ENCODE data around the gene DDX25. TPM values are rescaled to one million over a fixed set of nuclear protein-coding genes. Genes with fewer than 3 reads are reported as not detected.
A peak's percentile ranks its signal among the peaks of the same experiment; 100 is the strongest.

The DDX25 gene
- total RNA-seq, 1 donor from 2014 or later = not detected

DNA sequence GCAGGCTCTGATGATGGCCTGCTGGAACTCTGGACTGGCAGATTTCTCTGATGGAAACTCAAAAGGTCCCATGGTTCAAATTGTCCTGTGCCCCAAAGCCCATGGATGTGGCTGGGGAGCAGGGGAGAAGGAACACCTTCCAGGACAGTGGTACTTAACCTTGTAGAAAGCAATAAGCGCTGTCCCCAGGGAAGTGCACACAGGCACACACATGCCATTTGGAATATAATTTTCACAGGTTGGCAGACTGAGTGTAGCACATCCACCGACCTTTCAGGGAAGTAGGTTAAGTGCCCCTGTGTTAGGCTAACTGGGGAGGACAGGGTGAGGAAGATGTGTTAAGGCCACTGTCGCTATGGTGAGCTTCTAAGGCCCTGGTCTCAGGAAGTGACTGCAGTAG is 17.8 kb downstream of the DDX25 start:
- no peak overlapping the region for H3K4me3 Mint-ChIP-seq (ENCODE audit: unreplicated experiment)
- no peaks in the 10 kb centered on the region for H3K9me3 Mint-ChIP-seq (ENCODE audit: unreplicated experiment)
- no peaks in the 10 kb centered on the region for H3K4me1 Mint-ChIP-seq (ENCODE audit: unreplicated experiment)
- TF ChIP-seq, protein P1, sequence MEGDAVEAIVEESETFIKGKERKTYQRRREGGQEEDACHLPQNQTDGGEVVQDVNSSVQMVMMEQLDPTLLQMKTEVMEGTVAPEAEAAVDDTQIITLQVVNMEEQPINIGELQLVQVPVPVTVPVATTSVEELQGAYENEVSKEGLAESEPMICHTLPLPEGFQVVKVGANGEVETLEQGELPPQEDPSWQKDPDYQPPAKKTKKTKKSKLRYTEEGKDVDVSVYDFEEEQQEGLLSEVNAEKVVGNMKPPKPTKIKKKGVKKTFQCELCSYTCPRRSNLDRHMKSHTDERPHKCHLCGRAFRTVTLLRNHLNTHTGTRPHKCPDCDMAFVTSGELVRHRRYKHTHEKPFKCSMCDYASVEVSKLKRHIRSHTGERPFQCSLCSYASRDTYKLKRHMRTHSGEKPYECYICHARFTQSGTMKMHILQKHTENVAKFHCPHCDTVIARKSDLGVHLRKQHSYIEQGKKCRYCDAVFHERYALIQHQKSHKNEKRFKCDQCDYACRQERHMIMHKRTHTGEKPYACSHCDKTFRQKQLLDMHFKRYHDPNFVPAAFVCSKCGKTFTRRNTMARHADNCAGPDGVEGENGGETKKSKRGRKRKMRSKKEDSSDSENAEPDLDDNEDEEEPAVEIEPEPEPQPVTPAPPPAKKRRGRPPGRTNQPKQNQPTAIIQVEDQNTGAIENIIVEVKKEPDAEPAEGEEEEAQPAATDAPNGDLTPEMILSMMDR (IDR thresholded peaks at IDR 0.05) = no peak
- peaks cover 63% of the 10 kb centered on the region for H3K27me3 Mint-ChIP-seq (ENCODE audit: unreplicated experiment)
- no peaks in the 10 kb centered on the region for H3K36me3 Mint-ChIP-seq (ENCODE audit: unreplicated experiment)
- no peak for DNase-seq (ENCODE audit: extremely low spot score, unreplicated experiment)
- no peak overlapping the region for H3K27ac Mint-ChIP-seq (ENCODE audit: unreplicated experiment)

DNA sequence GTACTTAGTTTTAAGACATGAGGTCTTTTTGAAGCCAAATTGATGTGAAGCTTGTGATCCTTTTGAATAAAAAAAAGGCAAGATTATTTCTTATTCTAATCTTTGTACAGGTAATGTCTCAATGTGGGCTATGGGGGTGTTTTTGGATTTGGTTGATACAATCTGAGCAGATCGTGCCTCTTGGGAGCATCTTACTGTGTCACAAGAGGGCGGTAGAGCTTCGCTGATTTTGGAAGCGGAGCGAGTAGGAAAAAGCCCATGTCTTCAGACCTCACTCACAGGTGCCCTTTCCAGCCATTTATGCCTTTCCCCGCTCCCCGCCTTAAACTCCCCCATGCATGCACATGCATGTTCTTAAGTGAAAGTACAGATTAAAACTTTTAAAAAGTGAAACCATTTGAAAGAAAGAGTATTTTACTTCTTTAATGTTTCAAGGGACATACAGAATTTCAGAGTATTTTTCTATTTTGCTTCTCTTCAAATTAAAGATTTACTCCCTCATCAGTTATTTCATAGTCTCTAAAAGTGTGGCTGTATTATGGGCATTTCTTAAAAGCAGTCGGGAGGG is 18.8 kb downstream of the DDX25 start:
- Mint-ChIP-seq H3K36me3 (ENCODE audit: unreplicated experiment) (no peaks in the 10 kb centered on the region), H3K4me3 (ENCODE audit: unreplicated experiment) (no peak overlapping the region), H3K9me3 (ENCODE audit: unreplicated experiment) (no peaks in the 10 kb centered on the region), H3K27me3 (ENCODE audit: unreplicated experiment) (peaks cover 66% of the 10 kb centered on the region), H3K4me1 (ENCODE audit: unreplicated experiment) (no peaks in the 10 kb centered on the region), H3K27ac (ENCODE audit: unreplicated experiment) (no peak overlapping the region)
- no peak for DNase-seq (ENCODE audit: extremely low spot score, unreplicated experiment)
- TF ChIP-seq, protein P1 (IDR thresholded peaks at IDR 0.05) = peak; percentile 93

DNA sequence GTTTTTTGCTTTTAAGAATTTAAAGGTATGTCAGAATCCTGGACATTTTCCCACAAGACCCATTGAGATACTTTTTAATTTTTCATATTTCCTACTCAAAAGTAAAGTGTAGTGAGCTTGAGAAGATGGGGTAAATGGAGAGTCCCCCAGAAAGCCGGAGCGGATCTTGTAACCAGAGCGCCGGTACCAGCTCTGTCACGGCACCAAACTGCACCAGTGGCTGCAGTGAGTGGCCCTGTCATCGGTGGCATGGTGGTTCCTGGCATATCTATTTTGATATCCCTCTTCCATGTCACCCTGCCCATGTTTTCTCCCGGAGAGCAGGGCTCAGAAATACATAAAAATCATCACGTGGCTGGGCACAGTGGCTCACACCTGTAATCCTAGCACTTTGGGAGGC is 19.3 kb downstream of the DDX25 start:
- no peak overlapping the region for H3K4me3 Mint-ChIP-seq (ENCODE audit: unreplicated experiment)
- no peaks in the 10 kb centered on the region for H3K9me3 Mint-ChIP-seq (ENCODE audit: unreplicated experiment)
- no peak for DNase-seq (ENCODE audit: extremely low spot score, unreplicated experiment)
- H3K36me3 Mint-ChIP-seq (ENCODE audit: unreplicated experiment) = no peaks in the 10 kb centered on the region
- H3K27ac Mint-ChIP-seq (ENCODE audit: unreplicated experiment) = no peak overlapping the region
- TF ChIP-seq, protein P1 (IDR thresholded peaks at IDR 0.05) = no peak
- H3K4me1 Mint-ChIP-seq (ENCODE audit: unreplicated experiment) = no peaks in the 10 kb centered on the region
- peaks cover 66% of the 10 kb centered on the region for H3K27me3 Mint-ChIP-seq (ENCODE audit: unreplicated experiment)

DNA sequence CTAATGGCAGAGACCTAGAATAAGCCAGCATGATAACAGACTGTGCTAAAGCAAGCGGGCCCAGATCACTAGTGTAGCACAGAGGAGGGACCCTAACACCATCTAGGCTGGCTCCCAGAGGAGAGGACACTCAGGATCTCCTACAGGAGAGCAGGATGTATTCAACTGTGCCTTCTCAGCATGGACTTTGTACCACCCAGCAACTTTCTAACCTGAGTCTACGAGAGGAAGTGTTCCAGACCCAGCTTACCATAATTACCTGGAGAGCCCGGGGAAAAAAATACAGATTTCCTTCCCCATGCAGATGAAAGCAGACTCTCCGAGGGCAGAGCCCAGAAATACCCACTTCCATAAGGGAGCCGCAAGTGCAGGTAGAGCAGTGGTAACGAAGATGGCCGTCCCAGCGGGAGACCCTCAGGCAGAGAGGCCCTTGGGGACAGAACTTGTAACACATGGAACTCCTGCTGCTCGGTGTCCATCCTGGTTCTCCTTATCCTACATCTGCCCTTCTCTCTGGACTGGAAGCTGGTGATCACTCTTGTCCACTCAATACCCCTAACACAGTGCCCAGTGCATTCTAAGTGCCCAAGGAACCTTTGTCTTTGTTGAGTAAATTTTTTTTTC is 20.2 kb downstream of the DDX25 start:
- no peaks in the 10 kb centered on the region for H3K4me1 Mint-ChIP-seq (ENCODE audit: unreplicated experiment)
- peaks cover 66% of the 10 kb centered on the region for H3K27me3 Mint-ChIP-seq (ENCODE audit: unreplicated experiment)
- H3K36me3 Mint-ChIP-seq (ENCODE audit: unreplicated experiment) = no peaks in the 10 kb centered on the region
- H3K27ac Mint-ChIP-seq (ENCODE audit: unreplicated experiment) = no peak overlapping the region
- TF ChIP-seq, protein P1 (IDR thresholded peaks at IDR 0.05) = no peak
- no peak overlapping the region for H3K4me3 Mint-ChIP-seq (ENCODE audit: unreplicated experiment)
- DNase-seq (ENCODE audit: extremely low spot score, unreplicated experiment) = peak; percentile 73
- H3K9me3 Mint-ChIP-seq (ENCODE audit: unreplicated experiment) = no peaks in the 10 kb centered on the region

DNA sequence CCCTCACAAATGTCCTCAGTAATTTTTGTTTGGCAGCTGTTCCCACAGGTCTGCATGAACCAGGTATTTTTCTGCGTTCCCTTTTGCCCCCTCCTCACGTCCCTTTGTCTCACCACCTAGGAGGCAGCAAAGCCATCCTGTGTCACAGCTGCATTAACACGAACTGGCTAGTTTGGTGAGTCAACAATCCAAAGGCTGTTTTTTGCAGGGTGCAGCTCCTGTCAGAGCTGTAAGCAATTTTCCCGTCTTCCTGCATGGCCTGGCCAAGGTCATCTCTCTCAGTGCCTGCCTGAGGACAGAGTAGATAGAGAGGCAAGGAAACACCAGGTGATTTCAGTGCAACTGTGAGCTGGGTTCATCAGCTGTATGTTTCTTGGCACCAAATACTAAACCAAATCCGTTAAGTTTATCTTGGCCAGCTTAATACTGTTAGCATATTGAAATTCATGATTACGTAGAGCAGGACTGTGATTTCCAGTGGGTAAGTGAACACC is 21.0 kb downstream of the DDX25 start:
- Mint-ChIP-seq H3K4me3 (ENCODE audit: unreplicated experiment) (no peak overlapping the region), H3K27ac (ENCODE audit: unreplicated experiment) (no peak overlapping the region), H3K9me3 (ENCODE audit: unreplicated experiment) (no peaks in the 10 kb centered on the region), H3K36me3 (ENCODE audit: unreplicated experiment) (no peaks in the 10 kb centered on the region), H3K27me3 (ENCODE audit: unreplicated experiment) (peaks cover 68% of the 10 kb centered on the region), H3K4me1 (ENCODE audit: unreplicated experiment) (no peaks in the 10 kb centered on the region)
- TF ChIP-seq, protein P1 (IDR thresholded peaks at IDR 0.05) = no peak
- peak; percentile 51 for DNase-seq (ENCODE audit: extremely low spot score, unreplicated experiment)

Measured in osteocyte (in vitro differentiated cells).